CD4-positive, alpha-beta T cell treated with Interleukin-21 for 1 hour (primary cell): ENCODE data around the gene PEX10.

Experiments
- DNase-seq: peaks from one replicate; pipeline ENCODE4 v3.0.0-alpha.2; 2020

Gene PEX10

GRCh38 chr1:2372551-2373490 lies 39.5 kb downstream of the PEX10 start:
- DNase-seq: no peak

- DNase-seq: no peak
These were observed 44.2 kb downstream of the PEX10 start for GRCh38 chr1:2368053-2368744.

DNA sequence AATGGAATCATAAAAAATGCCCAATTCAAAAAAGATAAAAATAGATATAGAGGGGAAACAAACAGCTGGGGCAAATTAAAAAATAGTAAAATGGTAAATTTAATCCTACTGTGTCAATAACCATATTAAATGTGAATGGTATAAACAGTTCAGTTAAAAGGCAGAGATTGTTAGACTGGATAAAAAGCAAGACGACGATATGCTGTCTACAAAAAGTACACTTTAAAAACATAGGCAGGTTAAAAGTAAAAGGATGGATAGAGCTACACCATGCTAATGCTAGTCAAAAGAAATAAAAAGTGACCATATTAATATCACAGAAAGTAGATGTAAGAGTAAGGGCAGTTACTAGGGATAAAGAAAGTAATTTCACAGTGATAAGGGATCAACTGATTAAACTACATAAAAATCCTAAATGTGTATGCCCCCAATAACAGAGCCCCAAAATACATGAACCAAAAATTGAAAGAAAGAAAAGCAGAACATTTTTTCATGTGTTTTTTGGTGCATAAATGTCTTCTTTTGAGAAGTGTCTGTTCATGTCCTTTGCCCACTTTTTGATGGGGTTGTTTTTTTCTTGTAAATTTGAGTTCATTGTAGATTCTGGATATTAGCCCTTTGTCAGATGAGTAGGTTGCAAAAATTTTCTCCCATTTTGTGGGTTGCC lies 48.4 kb downstream of the PEX10 start:
- no peak for DNase-seq

DNA sequence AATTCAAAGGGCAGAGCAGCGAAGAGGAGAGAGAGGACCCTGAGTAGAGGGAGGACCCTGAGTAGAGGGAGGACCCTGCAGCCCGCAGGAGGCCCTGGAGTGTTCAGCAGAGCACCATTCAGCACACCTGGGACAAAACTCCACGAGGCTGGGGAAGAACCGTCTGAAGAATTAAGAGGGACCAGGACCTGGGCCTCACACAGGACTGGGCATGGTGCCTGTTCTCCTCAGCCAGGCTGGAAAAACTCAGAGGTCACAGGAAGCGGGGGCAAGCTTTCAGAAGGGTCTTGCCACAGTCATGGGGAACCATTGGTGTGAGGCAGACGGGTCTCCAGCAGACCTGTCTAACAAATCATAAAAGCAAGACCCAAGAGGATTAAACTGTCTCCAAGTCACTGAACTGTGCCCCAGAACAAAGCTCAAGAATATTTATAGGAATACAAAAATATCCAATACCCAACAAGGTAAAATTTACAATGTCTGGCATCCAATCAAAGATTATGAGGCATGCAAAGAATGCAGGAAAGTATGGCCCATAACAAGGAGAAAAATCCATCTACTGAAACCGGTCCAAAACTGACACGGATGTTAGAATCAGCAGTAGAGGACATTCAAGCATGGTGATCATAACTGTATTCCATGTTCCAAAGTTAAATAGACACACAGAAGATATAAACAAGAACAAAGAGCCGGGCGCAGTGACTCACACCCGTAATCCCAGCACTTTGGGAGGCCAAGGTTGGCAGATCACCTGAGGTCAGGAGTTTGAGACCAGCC lies 51.6 kb downstream of the PEX10 start:
- DNase-seq: no peak

DNA sequence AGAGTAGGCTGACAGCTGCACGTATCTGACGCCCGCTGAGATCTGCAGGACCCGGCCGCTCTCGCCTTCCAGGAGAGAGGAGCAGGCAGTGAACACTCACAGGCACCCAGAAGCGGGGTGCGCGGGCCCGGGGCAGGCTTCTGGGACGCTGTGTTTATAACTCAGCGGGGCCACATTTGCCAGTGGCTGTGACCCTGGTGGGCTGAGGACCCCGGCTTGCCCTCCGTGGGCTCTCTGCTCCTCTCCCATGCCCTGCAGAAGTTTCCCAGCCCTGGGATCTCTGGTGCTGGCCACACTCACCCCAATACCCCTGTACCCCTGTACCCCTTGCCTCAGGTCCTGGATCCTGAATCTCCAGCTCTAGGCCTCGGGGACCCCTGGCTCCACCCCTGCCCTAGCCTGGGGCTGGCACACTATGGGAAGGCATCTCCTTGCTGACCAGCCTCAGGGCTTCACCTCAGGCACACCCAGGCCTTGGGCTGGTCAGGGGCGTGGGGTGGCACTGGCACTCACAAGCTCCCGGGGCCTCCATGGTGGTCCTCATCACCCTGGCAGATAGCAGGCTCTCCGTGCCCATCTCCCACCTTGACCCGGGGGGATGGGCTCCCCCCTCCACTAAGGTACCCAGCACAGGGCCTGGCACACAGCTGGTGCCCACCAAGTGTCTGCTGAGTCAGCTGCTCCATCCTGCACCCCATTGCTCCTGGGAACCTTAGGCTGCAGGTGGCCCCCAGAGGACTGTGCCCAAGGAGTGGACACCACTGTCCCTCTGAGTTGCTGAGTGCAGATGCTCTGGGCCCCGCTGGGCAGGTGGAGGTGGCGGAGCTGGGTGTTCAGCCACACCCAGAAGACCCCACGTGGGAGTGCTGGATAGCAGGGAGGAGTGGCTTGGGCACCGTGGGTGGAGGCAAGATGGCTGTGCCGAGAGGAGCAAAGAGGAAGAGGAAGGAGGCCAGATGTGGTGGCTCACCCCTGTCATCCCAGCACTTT lies 53.4 kb downstream of the PEX10 start:
- DNase-seq: no peak

- no peak for DNase-seq
These were observed 54.3 kb downstream of the PEX10 start for GRCh38 chr1:2358072-2358471.

- DNase-seq: no peak
These were observed 55.2 kb downstream of the PEX10 start for GRCh38 chr1:2356911-2357845.

DNA sequence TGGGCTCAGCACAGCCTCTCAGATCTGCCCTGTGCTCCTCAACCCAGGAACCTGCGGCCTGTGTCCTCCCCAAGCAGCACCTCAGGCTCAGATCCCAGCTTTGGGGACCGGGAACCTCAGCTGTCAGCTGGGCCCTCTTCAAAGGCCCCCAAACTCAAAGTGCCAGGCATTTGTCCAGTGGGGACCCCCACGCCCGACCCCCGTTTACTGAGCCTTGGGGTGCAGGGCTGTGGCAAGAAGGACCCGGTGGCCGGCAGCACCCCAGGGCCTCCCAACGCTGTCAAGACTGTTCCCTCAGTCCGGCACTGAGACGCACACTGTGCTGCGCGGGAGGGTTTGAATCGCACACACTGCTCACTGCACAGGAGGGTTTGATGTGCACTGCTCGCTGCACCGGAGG lies 56.0 kb downstream of the PEX10 start:
- DNase-seq: no peak

DNA sequence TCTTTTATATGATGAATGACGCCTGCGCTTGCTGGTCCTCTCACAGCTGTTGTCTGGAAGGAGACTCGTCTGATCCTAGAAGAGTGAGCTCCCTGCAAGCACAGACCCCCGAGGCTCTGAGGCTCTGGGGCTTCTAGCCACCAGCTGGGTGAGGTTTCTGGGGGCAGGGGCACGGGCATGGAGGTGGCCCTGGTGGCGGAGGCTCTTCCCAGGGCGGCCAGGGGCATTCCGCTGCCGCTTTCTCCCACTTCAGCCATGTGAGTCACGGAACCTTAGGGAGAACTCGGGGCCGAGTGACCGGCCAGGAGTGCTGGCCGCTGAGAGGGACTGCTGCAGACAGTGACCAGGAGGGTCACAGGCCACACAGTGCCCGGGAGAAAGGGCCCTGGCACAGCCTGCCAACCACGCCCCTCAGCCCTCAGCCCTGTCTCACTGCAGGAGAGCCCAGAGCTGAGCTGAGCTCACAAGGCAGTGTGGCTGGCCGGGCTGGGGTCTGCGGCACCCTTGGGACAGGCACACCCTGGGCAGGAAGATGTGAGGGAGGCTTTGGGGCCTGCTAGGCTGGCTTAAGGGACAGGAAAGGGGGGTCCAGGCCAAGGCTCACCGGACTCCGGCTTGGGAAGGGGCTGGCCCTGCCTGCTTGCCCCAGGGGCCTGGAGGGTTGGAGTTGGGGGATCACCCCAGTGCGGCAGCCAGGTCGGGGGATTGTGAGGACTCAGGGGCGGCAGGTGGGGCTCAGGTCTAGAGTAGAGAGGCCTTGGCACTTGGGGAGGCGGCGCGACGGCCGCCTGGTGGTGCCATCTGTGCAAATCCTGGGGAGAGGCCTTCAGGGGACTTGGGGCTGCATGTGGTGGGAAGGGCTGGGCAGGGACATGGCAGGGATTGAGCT lies 56.7 kb downstream of the PEX10 start:
- DNase-seq: no peak

DNA sequence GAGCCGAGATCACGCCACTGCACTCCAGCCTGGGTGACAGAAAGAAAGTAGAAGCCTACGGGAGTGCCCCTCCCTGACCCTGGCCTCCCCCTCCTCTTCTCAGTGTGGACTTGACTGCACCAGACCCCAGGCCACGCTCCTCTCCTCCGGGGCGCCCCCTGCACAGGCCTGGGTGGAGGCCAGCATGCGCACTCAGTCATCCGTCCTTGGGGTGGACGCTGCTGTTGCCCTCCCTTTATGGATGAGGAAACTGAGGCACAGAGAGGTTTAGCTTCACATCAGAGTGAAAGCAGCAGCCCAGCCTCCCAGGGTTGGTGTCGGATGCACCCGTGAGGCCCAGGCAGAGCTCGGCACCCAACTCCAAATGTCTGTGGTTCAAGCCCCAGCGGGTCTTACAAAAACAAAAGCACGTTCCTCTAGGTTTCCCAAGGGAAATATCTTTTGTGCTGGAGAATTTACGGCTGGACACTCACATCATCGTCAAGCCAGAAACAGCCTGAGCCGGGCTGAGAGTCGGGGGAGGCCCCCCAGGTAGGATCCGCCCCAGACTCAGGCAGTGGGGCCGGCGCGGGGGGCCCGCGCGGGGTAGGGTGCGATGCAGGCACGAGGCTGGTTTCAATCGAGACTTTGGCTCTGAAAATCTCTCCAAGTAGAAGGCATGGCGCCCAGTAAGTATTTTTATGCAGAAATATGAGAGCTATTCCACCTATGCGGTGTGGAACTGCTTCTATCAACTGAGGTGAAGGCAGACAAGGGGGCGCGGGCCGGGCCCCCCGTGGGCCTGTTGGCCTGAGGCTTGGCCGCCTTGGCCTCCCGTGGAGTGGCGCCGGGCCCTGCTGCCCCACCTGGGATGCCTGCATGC lies 57.6 kb downstream of the PEX10 start:
- DNase-seq: no peak
